ENCODE results near the gene LRP1B.

Gene LRP1B

GRCh38 chr2:142037744-142038143 lies 93.1 kb downstream of the LRP1B start:
- DNase-seq: no peak

- DNase-seq: no peak
Measured at GRCh38 chr2:142037066-142037465, 93.8 kb downstream of the LRP1B start.

- no peak for DNase-seq
Measured at GRCh38 chr2:142033393-142033792, 97.4 kb downstream of the LRP1B start.

GRCh38 chr2:142031656-142032055 lies 99.2 kb downstream of the LRP1B start:
- no peak for DNase-seq

GRCh38 chr2:142030735-142031134 lies 100.1 kb downstream of the LRP1B start:
- no peak for DNase-seq

GRCh38 chr2:142029974-142030373 lies 100.8 kb downstream of the LRP1B start:
- no peak for DNase-seq

- no peak for DNase-seq
Measured at GRCh38 chr2:142025394-142025793, 105.4 kb downstream of the LRP1B start.

- DNase-seq: no peak
Measured at GRCh38 chr2:142020368-142020767, 110.4 kb downstream of the LRP1B start.

GRCh38 chr2:142014536-142014935 lies 116.3 kb downstream of the LRP1B start:
- DNase-seq: no peak

GRCh38 chr2:142012797-142013196 lies 118.0 kb downstream of the LRP1B start:
- no peak for DNase-seq

GRCh38 chr2:142010477-142011270 lies 120.1 kb downstream of the LRP1B start:
- no peak for DNase-seq

- no peak for DNase-seq
Measured at GRCh38 chr2:142008135-142008744, 122.6 kb downstream of the LRP1B start.

- no peak for DNase-seq
Measured at GRCh38 chr2:141994066-141994465, 136.8 kb downstream of the LRP1B start.

- no peak for DNase-seq
Measured at GRCh38 chr2:141992695-141993094, 138.1 kb downstream of the LRP1B start.

GRCh38 chr2:141968433-141968832 lies 162.4 kb downstream of the LRP1B start:
- DNase-seq: no peak

- DNase-seq: no peak
Measured at GRCh38 chr2:141967980-141968379, 162.8 kb downstream of the LRP1B start.

GRCh38 chr2:141967503-141967902 lies 163.3 kb downstream of the LRP1B start:
- DNase-seq: no peak

- DNase-seq: no peak
Measured at GRCh38 chr2:141959941-141960340, 170.9 kb downstream of the LRP1B start.

- no peak for DNase-seq
Measured at GRCh38 chr2:141959016-141959415, 171.8 kb downstream of the LRP1B start.

GRCh38 chr2:141957827-141958450 lies 172.9 kb downstream of the LRP1B start:
- DNase-seq: no peak

GRCh38 chr2:141957321-141957720 lies 173.5 kb downstream of the LRP1B start:
- DNase-seq: no peak

- no peak for DNase-seq
Measured at GRCh38 chr2:141947396-141948114, 183.3 kb downstream of the LRP1B start.

GRCh38 chr2:141946016-141946415 lies 184.8 kb downstream of the LRP1B start:
- DNase-seq: no peak

- DNase-seq: no peak
Measured at GRCh38 chr2:141943918-141944317, 186.9 kb downstream of the LRP1B start.

Data from GDM1 (cell line).